ENCODE results near the gene IFRD1.

Gene IFRD1

GRCh38 chr7:112449902-112450806, at the start of gene IFRD1:
IFRD1 (plus strand) TSS chr7:112450460; CDS start chr7:112450689, 229 bp downstream.
- DNase-seq: peak; percentile 99

- no peak for DNase-seq
Observed at GRCh38 chr7:112404321-112404720, 45.9 kb upstream of the IFRD1 start.

GRCh38 chr7:112405286-112405685, 45.0 kb upstream of the IFRD1 start:
- DNase-seq: peak; percentile 14

- DNase-seq: no peak
Observed at GRCh38 chr7:112407261-112407660, 43.0 kb upstream of the IFRD1 start.

GRCh38 chr7:112410092-112410491, 40.2 kb upstream of the IFRD1 start:
- DNase-seq: peak; percentile 60

- peak; percentile 36 for DNase-seq
Observed at GRCh38 chr7:112411186-112411795, 39.0 kb upstream of the IFRD1 start.

- DNase-seq: peak; percentile 54
Observed at GRCh38 chr7:112414855-112415490, 35.3 kb upstream of the IFRD1 start.

GRCh38 chr7:112416127-112416526, 34.1 kb upstream of the IFRD1 start:
- no peak for DNase-seq

GRCh38 chr7:112419543-112420130, 30.6 kb upstream of the IFRD1 start:
- no peak for DNase-seq

GRCh38 chr7:112420236-112420861, 29.9 kb upstream of the IFRD1 start:
- no peak for DNase-seq

GRCh38 chr7:112421666-112422486, 28.4 kb upstream of the IFRD1 start:
- DNase-seq: peak; percentile 34

GRCh38 chr7:112422842-112423496, 27.3 kb upstream of the IFRD1 start:
- peak; percentile 59 for DNase-seq

- DNase-seq: no peak
Observed at GRCh38 chr7:112423987-112424386, 26.3 kb upstream of the IFRD1 start.

- no peak for DNase-seq
Observed at GRCh38 chr7:112427984-112428383, 22.3 kb upstream of the IFRD1 start.

GRCh38 chr7:112428715-112429114, 21.5 kb upstream of the IFRD1 start:
- no peak for DNase-seq

GRCh38 chr7:112430649-112431048, 19.6 kb upstream of the IFRD1 start:
- no peak for DNase-seq

- no peak for DNase-seq
Observed at GRCh38 chr7:112431803-112432202, 18.5 kb upstream of the IFRD1 start.

- DNase-seq: no peak
Observed at GRCh38 chr7:112433289-112433688, 17.0 kb upstream of the IFRD1 start.

GRCh38 chr7:112437072-112437471, 13.2 kb upstream of the IFRD1 start:
- no peak for DNase-seq

GRCh38 chr7:112439476-112439875, 10.8 kb upstream of the IFRD1 start:
- no peak for DNase-seq

- DNase-seq: no peak
Observed at GRCh38 chr7:112442210-112442609, 8.1 kb upstream of the IFRD1 start.
